Thymus (tissue), 11 donors: ENCODE measurements around the gene ZNF185. TPM values are rescaled to one million over a fixed set of nuclear protein-coding genes. Genes with fewer than 3 reads are reported as not detected.

Source experiments
- DNase-seq, 9 donors: peaks; one replicate each; pipeline ENCODE4 v3.0.0-alpha.2; 2013; ENCODE audit warnings: low spot score in 9 of 9, low read depth in 6 of 9, missing footprints in 1 of 9
- H3K27ac ChIP-seq, 2 donors: one replicate each; pipeline ENCODE4 v1.5.1; 2013; ENCODE audit warnings: control low read depth in 1 of 2, low read depth in 1 of 2, low read length in 1 of 2, mild to moderate bottlenecking in 1 of 2, moderate library complexity in 1 of 2
- H3K27me3 ChIP-seq, 2 donors: one replicate each; pipeline ENCODE4 v1.5.1; 2013; ENCODE audit warnings: low read length in 1 of 2; ENCODE audit not compliant: control insufficient read depth in 2 of 2, insufficient read depth in 1 of 2
- H3K36me3 ChIP-seq, 2 donors: one replicate each; pipeline ENCODE4 v1.5.1; 2013; ENCODE audit warnings: low read length in 1 of 2, mild to moderate bottlenecking in 1 of 2, moderate library complexity in 1 of 2; ENCODE audit not compliant: control insufficient read depth in 2 of 2, insufficient read depth in 2 of 2
- H3K4me1 ChIP-seq, 2 donors: one replicate each; pipeline ENCODE4 v1.5.1; 2013; ENCODE audit warnings: low read length in 2 of 2; ENCODE audit not compliant: control insufficient read depth in 2 of 2, insufficient read depth in 2 of 2
- H3K4me3 ChIP-seq, 2 donors: one replicate each; pipeline ENCODE4 v1.5.1; 2013; ENCODE audit warnings: low read length in 2 of 2, control low read depth in 1 of 2, mild to moderate bottlenecking in 1 of 2
- H3K9me3 ChIP-seq, 2 donors: one replicate each; pipeline ENCODE4 v1.5.1; 2013; ENCODE audit warnings: low read length in 1 of 2, mild to moderate bottlenecking in 1 of 2; ENCODE audit not compliant: control insufficient read depth in 2 of 2, insufficient read depth in 1 of 2
- WGBS: extraction: QIAGEN DNeasy Blood & Tissue Kit; methylation state at CpG from one replicate; pipeline ENCODE4 v1.1.7; 2013; 5-methylcytosine and 5-hydroxymethylcytosine counted together
- polyA plus RNA-seq: library from polyadenylated mRNA; stranded (reverse); fragments of 200-250 nt; gene quantifications from one replicate; pipeline ENCODE4 v1.2.3, GENCODE V29; 2013
- total RNA-seq: library from RNA; stranded (reverse); fragments of 120-200 nt; gene quantifications from one replicate; pipeline ENCODE4 v1.2.4, GENCODE V29; 2013
- donor health status: healthy.

ZNF185 gene
- total and polyA plus RNA-seq, 2 donors = 1.5 to 5.9 TPM

- Histone ChIP-seq H3K36me3 (no peaks in the 10 kb centered on the region), H3K27ac (no peak overlapping the region), H3K27me3 (peaks cover 0 to 2% of the 10 kb centered on the region in 2 donors), H3K9me3 (no peaks in the 10 kb centered on the region), H3K4me1 (peaks cover 4 to 5% of the 10 kb centered on the region in 2 donors), H3K4me3 (no peak overlapping the region)
- no peak for DNase-seq
- WGBS = 99% methylated on average over 9 of the region's 9 CpGs
Measured at GRCh38 chrX:152937236-152937635, 39.4 kb downstream of the ZNF185 start.

GRCh38 chrX:152941328-152942076, 43.6 kb downstream of the ZNF185 start:
- Histone ChIP-seq H3K36me3 (no peaks in the 10 kb centered on the region), H3K27ac (peak overlapping the region; percentile 55 to 74), H3K4me1 (peaks cover 4 to 6% of the 10 kb centered on the region in 2 donors), H3K27me3 (peaks cover 0 to 2% of the 10 kb centered on the region in 2 donors), H3K9me3 (no peaks in the 10 kb centered on the region), H3K4me3 (peak overlapping the region; percentile 51 to 55)
- DNase-seq = peak; percentile 44 to 93 (median 83)
- 0% methylated on average over 70 of the region's 70 CpGs for WGBS

- DNase-seq = no peak
- Histone ChIP-seq H3K9me3 (no peaks in the 10 kb centered on the region), H3K36me3 (no peaks in the 10 kb centered on the region), H3K27ac (peak overlapping the region in 1 of 2 donors; percentile 55), H3K4me1 (peaks cover 4 to 6% of the 10 kb centered on the region in 2 donors), H3K4me3 (peak overlapping the region; percentile 51 to 55), H3K27me3 (peaks cover 0 to 2% of the 10 kb centered on the region in 2 donors)
- 69% methylated on average over 11 of the region's 11 CpGs for WGBS
Measured at GRCh38 chrX:152942077-152942442, 44.2 kb downstream of the ZNF185 start.

GRCh38 chrX:152943826-152944225, 46.0 kb downstream of the ZNF185 start:
- Histone ChIP-seq H3K27me3 (no peaks in the 10 kb centered on the region), H3K27ac (no peak overlapping the region), H3K9me3 (no peaks in the 10 kb centered on the region), H3K4me3 (no peak overlapping the region), H3K4me1 (peaks cover 4 to 6% of the 10 kb centered on the region in 2 donors), H3K36me3 (peaks cover 0 to 3% of the 10 kb centered on the region in 2 donors)
- DNase-seq = no peak
- 95% methylated on average over 1 of the region's 1 CpG for WGBS

- Histone ChIP-seq H3K36me3 (peaks cover 0 to 3% of the 10 kb centered on the region in 2 donors), H3K9me3 (no peaks in the 10 kb centered on the region), H3K27me3 (no peaks in the 10 kb centered on the region), H3K4me1 (peaks cover 4 to 6% of the 10 kb centered on the region in 2 donors), H3K27ac (no peak overlapping the region), H3K4me3 (no peak overlapping the region)
- WGBS = 96% methylated on average over 11 of the region's 11 CpGs
- no peak for DNase-seq
Measured at GRCh38 chrX:152945021-152945979, 47.4 kb downstream of the ZNF185 start.

GRCh38 chrX:152946681-152947080, 48.8 kb downstream of the ZNF185 start:
- Histone ChIP-seq H3K4me3 (no peak overlapping the region), H3K9me3 (no peaks in the 10 kb centered on the region), H3K4me1 (peaks cover 4 to 6% of the 10 kb centered on the region in 2 donors), H3K27me3 (no peaks in the 10 kb centered on the region), H3K36me3 (peaks cover 0 to 3% of the 10 kb centered on the region in 2 donors), H3K27ac (no peak overlapping the region)
- WGBS = 97% methylated on average over 6 of the region's 6 CpGs
- DNase-seq = no peak

Other genes with a start within 250 kb of the ZNF185 start
- gene MAGEA3, start 199.3 kb upstream of the ZNF185 start, total RNA-seq = 0.05 TPM
- gene MAGEA3, start 199.3 kb upstream of the ZNF185 start, polyA plus RNA-seq = 0.05 TPM
- gene CSAG2, start 188.8 kb upstream of the ZNF185 start, total RNA-seq = not detected
- 0.52 TPM for gene CSAG2, start 188.8 kb upstream of the ZNF185 start, polyA plus RNA-seq
- not detected for gene MAGEA2B, start 183.4 kb upstream of the ZNF185 start, total RNA-seq
- gene MAGEA2B, start 183.4 kb upstream of the ZNF185 start, polyA plus RNA-seq = not detected
- 0.24 TPM for gene CSAG1, start 164.3 kb upstream of the ZNF185 start, total RNA-seq
- 0.30 TPM for gene CSAG1, start 164.3 kb upstream of the ZNF185 start, polyA plus RNA-seq
- not detected for gene MAGEA12, start 164.3 kb upstream of the ZNF185 start, total RNA-seq
- 0.05 TPM for gene MAGEA12, start 164.3 kb upstream of the ZNF185 start, polyA plus RNA-seq
- gene MAGEA2, start 144.2 kb upstream of the ZNF185 start, total RNA-seq = not detected
- gene MAGEA2, start 144.2 kb upstream of the ZNF185 start, polyA plus RNA-seq = 0.02 TPM
- gene CSAG3, start 138.8 kb upstream of the ZNF185 start, total RNA-seq = 0.52 TPM
- gene CSAG3, start 138.8 kb upstream of the ZNF185 start, polyA plus RNA-seq = 1.3 TPM
- gene MAGEA6, start 128.4 kb upstream of the ZNF185 start, total RNA-seq = not detected
- 0.05 TPM for gene MAGEA6, start 128.4 kb upstream of the ZNF185 start, polyA plus RNA-seq
- gene CETN2, start 67.3 kb upstream of the ZNF185 start, total RNA-seq = 25.3 TPM
- 37.4 TPM for gene CETN2, start 67.3 kb upstream of the ZNF185 start, polyA plus RNA-seq
- 7.2 TPM for gene NSDHL, start 67.0 kb upstream of the ZNF185 start, total RNA-seq
- gene NSDHL, start 67.0 kb upstream of the ZNF185 start, polyA plus RNA-seq = 9.9 TPM
- not detected for gene PNMA5, start 96.0 kb downstream of the ZNF185 start, total RNA-seq
- 0.25 TPM for gene PNMA5, start 96.0 kb downstream of the ZNF185 start, polyA plus RNA-seq
- 2.3 TPM for gene PNMA3, start 158.4 kb downstream of the ZNF185 start, total RNA-seq
- gene PNMA3, start 158.4 kb downstream of the ZNF185 start, polyA plus RNA-seq = 3.1 TPM
- gene PNMA6A, start 174.4 kb downstream of the ZNF185 start, total RNA-seq = 0.71 TPM
- gene PNMA6A, start 174.4 kb downstream of the ZNF185 start, polyA plus RNA-seq = 1.5 TPM